H54 (cell line): ENCODE data around the gene CGB8.
A peak's percentile ranks its signal among the peaks of the same experiment; 100 is the strongest.
"Not testable (repeated sequence)": the region's sequence is repeated elsewhere in the genome, so short reads cannot be mapped to it uniquely, and the experiment has no call there.

Experiments used
- DNase-seq: peaks from one replicate; pipeline ENCODE4 v3.0.0; 2011; ENCODE audit warnings: low spot score, mixed read lengths; ENCODE audit not compliant: insufficient read length
- FAIRE-seq: peaks from 3 replicates; lab custom pipeline; 2011; peaks lifted over from hg19 to GRCh38; lab: Jason Lieb, UNC
- POLR2A ChIP-seq: IDR thresholded peaks from 2 replicates; pipeline ENCODE4 v1.6.1; 2011; ENCODE audit warnings: low read depth, mild to moderate bottlenecking, low read length

The CGB8 gene

GRCh38 chr19:49049011-49049410, at the start of gene CGB8:
Gene CGB8, minus strand, starts transcription at chr19:49049111. Its CDS starts 372 bp downstream, at chr19:49048739.
- not testable (repeated sequence) for FAIRE-seq, DNase-seq

GRCh38 chr19:49097453-49098288, 48.8 kb upstream of the CGB8 start:
- peak; percentile 52 for FAIRE-seq
- no peak for TF ChIP-seq POLR2A
- peak; percentile 62 for DNase-seq

GRCh38 chr19:49094505-49095482, 45.9 kb upstream of the CGB8 start:
- FAIRE-seq (no peak), DNase-seq (no peak)
- no peak for TF ChIP-seq POLR2A

- DNase-seq = no peak
- TF ChIP-seq POLR2A = no peak
- FAIRE-seq = no peak
These were observed 43.8 kb upstream of the CGB8 start for GRCh38 chr19:49092686-49093085.

- DNase-seq = no peak
- no peak for FAIRE-seq
- no peak for TF ChIP-seq POLR2A
These were observed 42.6 kb upstream of the CGB8 start for GRCh38 chr19:49091391-49092038.

GRCh38 chr19:49086296-49086695, 37.4 kb upstream of the CGB8 start:
- DNase-seq (no peak), FAIRE-seq (no peak)

GRCh38 chr19:49085868-49086232, 36.9 kb upstream of the CGB8 start:
- TF ChIP-seq POLR2A = no peak
- DNase-seq = no peak
- no peak for FAIRE-seq

More at GRCh38 chr19:49086296-49086695, 37.4 kb upstream of the CGB8 start:
- no peak for TF ChIP-seq POLR2A

GRCh38 chr19:49085020-49085867, 36.3 kb upstream of the CGB8 start, which contains the start of gene SNRNP70:
Gene SNRNP70, plus strand, starts transcription at chr19:49085451. Its CDS starts 964 bp downstream, at chr19:49086415.
- peak; percentile 65; the same call in 1 of the 2 replicates for TF ChIP-seq POLR2A
- DNase-seq (peak; percentile 95), FAIRE-seq (no peak)

GRCh38 chr19:49084206-49085019, 35.5 kb upstream of the CGB8 start:
- no peak for TF ChIP-seq POLR2A
- DNase-seq (no peak), FAIRE-seq (no peak)

- no peak for FAIRE-seq
- DNase-seq = no peak
- TF ChIP-seq POLR2A = no peak
These were observed 32.4 kb upstream of the CGB8 start for GRCh38 chr19:49081273-49081672.

- FAIRE-seq (no peak), DNase-seq (no peak)
- no peak for TF ChIP-seq POLR2A
These were observed 31.5 kb upstream of the CGB8 start for GRCh38 chr19:49080392-49080791.

- not testable (repeated sequence) for FAIRE-seq, DNase-seq
These were observed 26.0 kb upstream of the CGB8 start for GRCh38 chr19:49074869-49075268.
